ENCODE measurements around the gene PACSIN1. TPM values are rescaled to one million over a fixed set of nuclear protein-coding genes. Genes with fewer than 3 reads are reported as not detected.

Gene PACSIN1
- polyA plus RNA-seq, 1 donor from 2014 or later: 3.1 TPM

GRCh38 chr6:34460796-34461507 lies 4.9 kb upstream of the PACSIN1 start:
- H3K9ac ChIP-seq (ENCODE audit: low read length): no peak overlapping the region
- H3K4me2 ChIP-seq (ENCODE audit: low read length): no peak overlapping the region
- no peak overlapping the region for H3K27ac ChIP-seq (ENCODE audit: low read length)
- H3K27me3 ChIP-seq (ENCODE audit: insufficient read depth, low read depth, low read length): peaks cover 7% of the 10 kb centered on the region
- no peaks in the 10 kb centered on the region for H3K9me3 ChIP-seq (ENCODE audit: low read length)
- no peaks in the 10 kb centered on the region for H3K36me3 ChIP-seq (ENCODE audit: insufficient read depth, low read length)
- no peaks in the 10 kb centered on the region for H4K20me1 ChIP-seq (ENCODE audit: insufficient read depth)
- no peak overlapping the region for H2AFZ ChIP-seq (ENCODE audit: low read depth, low read length)
- no peak overlapping the region for H3K4me3 ChIP-seq (ENCODE audit: low read length)
- TF ChIP-seq RAD21 (conservative IDR thresholded peaks at IDR 0.05) (no peak), MXI1 (conservative IDR thresholded peaks at IDR 0.05; ENCODE audit: poor library complexity, severe bottlenecking) (no peak), EZH2 (IDR thresholded peaks at IDR 0.05; ENCODE audit: borderline replicate concordance, insufficient read depth, low read length, poor library complexity, severe bottlenecking) (no peak), POLR2AphosphoS5 (IDR thresholded peaks at IDR 0.05) (no peak), TAF1 (IDR thresholded peaks at IDR 0.05; ENCODE audit: low read depth) (no peak), REST (IDR thresholded peaks at IDR 0.05; ENCODE audit: borderline replicate concordance) (no peak), SMC3 (conservative IDR thresholded peaks at IDR 0.05; ENCODE audit: poor library complexity) (no peak), EP300 (conservative IDR thresholded peaks at IDR 0.05; ENCODE audit: poor library complexity, severe bottlenecking) (no peak), CTCF (IDR thresholded peaks at IDR 0.05; ENCODE audit: poor library complexity, severe bottlenecking) (no peak)
- no peaks in the 10 kb centered on the region for H3K9me2 ChIP-seq (ENCODE audit: insufficient read depth, low read length)
- H3F3A ChIP-seq (ENCODE audit: insufficient read depth, low read length, poor library complexity, severe bottlenecking): no peaks in the 10 kb centered on the region
- no peaks in the 10 kb centered on the region for H3K79me2 ChIP-seq (replicated peaks; ENCODE audit: insufficient read depth, low read length)

GRCh38 chr6:34462010-34462409 lies 3.9 kb upstream of the PACSIN1 start:
- Histone ChIP-seq H3K4me3 (ENCODE audit: low read length) (no peak overlapping the region), H3K79me2 (replicated peaks; ENCODE audit: insufficient read depth, low read length) (no peaks in the 10 kb centered on the region), H3K9me2 (ENCODE audit: insufficient read depth, low read length) (no peaks in the 10 kb centered on the region), H4K20me1 (ENCODE audit: insufficient read depth) (no peaks in the 10 kb centered on the region), H3K4me2 (ENCODE audit: low read length) (no peak overlapping the region), H3K9ac (ENCODE audit: low read length) (no peak overlapping the region), H3K9me3 (ENCODE audit: low read length) (no peaks in the 10 kb centered on the region), H3K27me3 (ENCODE audit: insufficient read depth, low read depth, low read length) (peaks cover 9% of the 10 kb centered on the region), H3K27ac (ENCODE audit: low read length) (no peak overlapping the region), H3K36me3 (ENCODE audit: insufficient read depth, low read length) (no peaks in the 10 kb centered on the region), H3F3A (ENCODE audit: insufficient read depth, low read length, poor library complexity, severe bottlenecking) (no peaks in the 10 kb centered on the region), H2AFZ (ENCODE audit: low read depth, low read length) (no peak overlapping the region)
- TF ChIP-seq RAD21 (conservative IDR thresholded peaks at IDR 0.05): no peak
